IMR-90 (cell line): ENCODE results near the gene PDCD2. TPM values are rescaled to one million over a fixed set of nuclear protein-coding genes. Genes with fewer than 3 reads are reported as not detected.

Experiments used
- ATAC-seq: fragments of 200-7000 bp; cut with Tn5 transposase; 2 replicates; pipeline ENCODE4 v1.9.1; 2020; ENCODE audit warnings: low read depth, mild to moderate bottlenecking, moderate library complexity
- BruUV-seq: library from RNA; stranded (reverse); fragments of 400-500 nt; replicated peaks from 2 replicates; lab custom pipeline; 2021; lab: Mats Ljungman, UMichigan
- CTCF ChIA-PET: fragments of 300-600 bp; formaldehyde crosslinking; extraction: SDS; loops from one replicate; lab custom pipeline; 2021; ENCODE audit warnings: antibody characterized with exemption; lab: Yijun Ruan, JAX
- POLR2A ChIA-PET: fragments of 300-600 bp; sonication (Branson Sonifier 250); formaldehyde crosslinking; loops from one replicate; lab custom pipeline; 2022; ENCODE audit warnings: antibody characterized with exemption; ENCODE audit not compliant: unreplicated experiment; lab: Charles Lee
- DNase-seq: peaks from one replicate; pipeline ENCODE4 v3.0.0; 2013
- H2AFZ ChIP-seq: replicated peaks from 2 replicates; pipeline ENCODE3; 2013; ENCODE audit warnings: low read length, mild to moderate bottlenecking; ENCODE audit not compliant: poor library complexity
- H2AK5ac ChIP-seq: 2 replicates; pipeline ENCODE4 v1.6.1; 2013; ENCODE audit warnings: low read depth, low read length, inconsistent platforms
- H2AK9ac ChIP-seq: replicated peaks from 2 replicates; pipeline ENCODE3; 2013; ENCODE audit warnings: mild to moderate bottlenecking, low read depth, low read length, moderate library complexity; ENCODE audit not compliant: poor library complexity
- H2BK120ac ChIP-seq: 2 replicates; pipeline ENCODE4 v1.6.1; 2013; ENCODE audit warnings: low read depth, low read length, inconsistent platforms
- H2BK15ac ChIP-seq: 3 replicates; pipeline ENCODE4 v1.6.1; 2013; ENCODE audit warnings: low read depth, low read length, inconsistent platforms
- H2BK20ac ChIP-seq: 2 replicates; pipeline ENCODE4 v1.6.1; 2013; ENCODE audit warnings: low read depth, mild to moderate bottlenecking, inconsistent platforms, low read length, moderate library complexity
- H2BK5ac ChIP-seq: 2 replicates; pipeline ENCODE4 v1.6.1; 2013; ENCODE audit warnings: mild to moderate bottlenecking, low read depth, low read length, inconsistent platforms; ENCODE audit not compliant: poor library complexity, severe bottlenecking
- H3K14ac ChIP-seq: replicated peaks from 2 replicates; pipeline ENCODE4 v1.6.1; 2013; ENCODE audit warnings: low read depth, low read length, inconsistent platforms
- H3K18ac ChIP-seq: 2 replicates; pipeline ENCODE4 v1.6.1; 2013; ENCODE audit warnings: low read depth, low read length, control low read depth
- H3K23ac ChIP-seq: 2 replicates; pipeline ENCODE4 v1.6.1; 2013; ENCODE audit warnings: low read depth, low read length, inconsistent platforms
- H3K27ac ChIP-seq: 2 replicates; pipeline ENCODE4 v1.5.1; 2013; ENCODE audit warnings: mild to moderate bottlenecking, control low read depth, low read length; ENCODE audit not compliant: insufficient read depth
- H3K27me3 ChIP-seq: 2 replicates; pipeline ENCODE4 v1.6.1; 2013; ENCODE audit warnings: low read length; ENCODE audit not compliant: control insufficient read depth, insufficient read depth
- H3K36me3 ChIP-seq: 2 replicates; pipeline ENCODE4 v1.6.1; 2013; ENCODE audit warnings: low read length, mixed read lengths; ENCODE audit not compliant: control insufficient read depth, insufficient read depth
- H3K4ac ChIP-seq: 2 replicates; pipeline ENCODE4 v1.6.1; 2013; ENCODE audit warnings: low read depth, low read length, inconsistent platforms
- H3K4me1 ChIP-seq: 2 replicates; pipeline ENCODE4 v1.6.1; 2013; ENCODE audit warnings: low read length, mixed read lengths; ENCODE audit not compliant: control insufficient read depth, insufficient read depth
- H3K4me2 ChIP-seq: 2 replicates; pipeline ENCODE4 v1.6.1; 2013; ENCODE audit warnings: low read depth, mild to moderate bottlenecking, control low read depth, low read length, moderate library complexity
- H3K4me3 ChIP-seq: 2 replicates; pipeline ENCODE4 v1.5.1; 2013; ENCODE audit warnings: low read depth, mild to moderate bottlenecking, control low read depth, low read length, moderate library complexity; ENCODE audit not compliant: insufficient read depth
- H3K56ac ChIP-seq: 2 replicates; pipeline ENCODE4 v1.6.1; 2013; ENCODE audit warnings: low read length, inconsistent platforms; ENCODE audit not compliant: insufficient read depth; ENCODE audit errors: extremely low read depth
- H3K79me1 ChIP-seq, 2 experiments: 2 replicates each; pipeline ENCODE4 v1.6.1; 2013; ENCODE audit warnings: low read length in 2 of 2, inconsistent platforms in 1 of 2, low read depth in 1 of 2
- H3K9ac ChIP-seq: 2 replicates; pipeline ENCODE4 v1.6.1; 2013; ENCODE audit warnings: low read depth, low read length, control low read depth
- H3K9me1 ChIP-seq: 2 replicates; pipeline ENCODE4 v1.6.1; 2013; ENCODE audit warnings: low read length, inconsistent platforms; ENCODE audit not compliant: insufficient read depth
- H3K9me3 ChIP-seq: 2 replicates; pipeline ENCODE4 v1.6.1; 2013; ENCODE audit warnings: low read length; ENCODE audit not compliant: control insufficient read depth, insufficient read depth
- H4K20me1 ChIP-seq: 2 replicates; pipeline ENCODE4 v1.6.1; 2013; ENCODE audit warnings: low read length, inconsistent platforms; ENCODE audit not compliant: insufficient read depth
- H4K5ac ChIP-seq: 2 replicates; pipeline ENCODE4 v1.6.1; 2013; ENCODE audit warnings: mild to moderate bottlenecking, low read depth, low read length, control low read depth
- H4K8ac ChIP-seq, 2 experiments: 2 replicates each; pipeline ENCODE4 v1.6.1; 2013; ENCODE audit warnings: low read depth in 2 of 2, low read length in 2 of 2, control low read depth in 1 of 2, inconsistent platforms in 1 of 2
- H4K91ac ChIP-seq: 2 replicates; pipeline ENCODE4 v1.6.1; 2013; ENCODE audit warnings: low read depth, low read length, inconsistent platforms; ENCODE audit not compliant: insufficient read depth
- BHLHE40 ChIP-seq: fragments of 150-350 bp; IDR thresholded peaks from 2 replicates; pipeline ENCODE4 v1.6.1; 2016; ENCODE audit warnings: mild to moderate bottlenecking, low read depth, low read length
- CEBPB ChIP-seq: IDR thresholded peaks from 2 replicates; pipeline ENCODE4 v1.6.1; 2012; ENCODE audit warnings: low read depth, low read length, improper control_type of control experiment
- CHD1 ChIP-seq: IDR thresholded peaks from 2 replicates; pipeline ENCODE4 v1.6.1; 2012; ENCODE audit warnings: low read depth, low read length, improper control_type of control experiment
- CTCF ChIP-seq: conservative IDR thresholded peaks from 2 replicates; pipeline ENCODE4 v1.5.1; 2012; ENCODE audit warnings: mild to moderate bottlenecking, low read depth, low read length, improper control_type of control experiment
- ELK1 ChIP-seq: fragments of 150-350 bp; IDR thresholded peaks from 2 replicates; pipeline ENCODE4 v1.6.1; 2016; ENCODE audit warnings: low read depth, mild to moderate bottlenecking, low read length, moderate library complexity, borderline replicate concordance
- FOS ChIP-seq: fragments of 150-350 bp; IDR thresholded peaks from 2 replicates; pipeline ENCODE4 v1.6.1; 2016; ENCODE audit warnings: low read depth, low read length
- MAFK ChIP-seq: IDR thresholded peaks from 2 replicates; pipeline ENCODE4 v1.6.1; 2012; ENCODE audit warnings: low read depth, low read length, improper control_type of control experiment
- MAZ ChIP-seq: IDR thresholded peaks from 2 replicates; pipeline ENCODE4 v1.6.1; 2012; ENCODE audit warnings: low read depth, mild to moderate bottlenecking, low read length, improper control_type of control experiment, moderate library complexity, borderline replicate concordance
- MXI1 ChIP-seq: IDR thresholded peaks from 2 replicates; pipeline ENCODE4 v1.6.1; 2012; ENCODE audit warnings: low read depth, mild to moderate bottlenecking, low read length, moderate library complexity, borderline replicate concordance
- NFE2L2 ChIP-seq: fragments of 150-350 bp; IDR thresholded peaks from 2 replicates; pipeline ENCODE4 v1.6.1; 2016; ENCODE audit warnings: low read depth, mild to moderate bottlenecking, low read length
- POLR2A ChIP-seq: IDR thresholded peaks from 2 replicates; pipeline ENCODE4 v1.6.1; 2012; ENCODE audit warnings: mild to moderate bottlenecking, low read depth, low read length
- RAD21 ChIP-seq: IDR thresholded peaks from 2 replicates; pipeline ENCODE4 v1.6.1; 2012; ENCODE audit warnings: low read length, improper control_type of control experiment
- RCOR1 ChIP-seq: IDR thresholded peaks from 2 replicates; pipeline ENCODE4 v1.6.1; 2012; ENCODE audit warnings: mild to moderate bottlenecking, low read length, improper control_type of control experiment; ENCODE audit not compliant: insufficient replicate concordance
- RFX5 ChIP-seq: IDR thresholded peaks from 2 replicates; pipeline ENCODE4 v1.8.0; 2012; ENCODE audit warnings: low read depth, mild to moderate bottlenecking, low read length, moderate library complexity
- SMC3 ChIP-seq: fragments of 150-350 bp; IDR thresholded peaks from 2 replicates; pipeline ENCODE4 v1.6.1; 2016; ENCODE audit warnings: low read depth, mild to moderate bottlenecking, antibody characterized with exemption, low read length, moderate library complexity
- USF2 ChIP-seq: fragments of 150-350 bp; IDR thresholded peaks from 2 replicates; pipeline ENCODE4 v1.6.1; 2017; ENCODE audit warnings: mild to moderate bottlenecking, antibody characterized with exemption, low read length, low read depth
- dilution Hi-C: fragments of 300-500 bp; cut with HindIII; formaldehyde crosslinking; loops from one replicate; pipeline ENCODE4 v1.14.3; 2018; ENCODE audit warnings: low sequenced_read_pairs; ENCODE audit not compliant: unreplicated experiment
- in situ Hi-C: fragments of 300-500 bp; cut with MboI; formaldehyde crosslinking; loops from 3 replicates; pipeline ENCODE4 v1.14.3; 2019; ENCODE audit warnings: low sequenced_read_pairs, inconsistent platforms, mixed read lengths
- intact Hi-C: fragments of 100-400 bp; cut with micrococcal nuclease; formaldehyde crosslinking; loops from 2 replicates; pipeline ENCODE4 v1.10.0; 2022
- polyA plus RNA-seq, 3 experiments: library from polyadenylated mRNA; depleted of rRNA; stranded (reverse); fragments of >200 nt; gene quantifications; 2 replicates each; pipeline ENCODE4 v1.2.3, GENCODE V29; 2012; ENCODE audit warnings: low replicate concordance in 1 of 3
- total RNA-seq: library from RNA; depleted of rRNA; stranded (reverse); fragments of >200 nt; gene quantifications from 2 replicates; pipeline ENCODE4 v1.2.3, GENCODE V29; 2012

PDCD2 gene
- total and polyA plus RNA-seq, 2 of the 4 experiments (the other 2 are of a cell fraction), result 46.1 to 48.8 TPM

- no peaks in the 10 kb centered on the region for H3K36me3 ChIP-seq
- in situ Hi-C loops (no loop called here), dilution Hi-C loops (no loop called here), intact Hi-C loops (no loop called here)
- H2AK5ac ChIP-seq, result no peak overlapping the region
- H2AK9ac ChIP-seq, result no peak overlapping the region
- no peaks in the 10 kb centered on the region for H3K4me1 ChIP-seq
- no TSS peak for BruUV-seq
- H2BK120ac ChIP-seq, result no peak overlapping the region
- H3K23ac ChIP-seq, result no peak overlapping the region
- no peaks in the 10 kb centered on the region for H3K27me3 ChIP-seq
- no peak overlapping the region for H4K8ac ChIP-seq
- no peak overlapping the region for H3K18ac ChIP-seq
- no peak overlapping the region for H3K4ac ChIP-seq
- no peak for DNase-seq
- H2BK20ac ChIP-seq, result no peak overlapping the region
- no peak overlapping the region for H3K4me2 ChIP-seq
- H2BK15ac ChIP-seq, result no peak overlapping the region
- H3K9me3 ChIP-seq, result peaks cover 1% of the 10 kb centered on the region; the same call in 1 of the 2 replicates
- H3K14ac ChIP-seq, result no peak overlapping the region
- H4K5ac ChIP-seq, result no peak overlapping the region
- H2BK5ac ChIP-seq, result no peak overlapping the region
- no peak overlapping the region for H3K27ac ChIP-seq
- H3K9ac ChIP-seq, result no peak overlapping the region
- POLR2A ChIA-PET, result no interaction called here
- H2AFZ ChIP-seq, result no peak overlapping the region
- no peak for ATAC-seq
- no peak overlapping the region for H4K91ac ChIP-seq
- H3K56ac ChIP-seq, result no peak overlapping the region
- CTCF ChIA-PET, result no interaction called here
- TF ChIP-seq CHD1 (no peak), RCOR1 (no peak), SMC3 (no peak), RFX5 (no peak), CTCF (no peak), POLR2A (no peak), NFE2L2 (no peak), ELK1 (no peak), USF2 (no peak), MXI1 (no peak), MAZ (no peak), CEBPB (no peak), BHLHE40 (no peak), FOS (no peak), MAFK (no peak), RAD21 (no peak)
- no peaks in the 10 kb centered on the region for H3K79me1 ChIP-seq
- H3K9me1 ChIP-seq, result no peaks in the 10 kb centered on the region
- H4K20me1 ChIP-seq, result no peaks in the 10 kb centered on the region
- no peak overlapping the region for H3K4me3 ChIP-seq
Observed at GRCh38 chr6:170597278-170597677, 12.8 kb upstream of the PDCD2 start.
